GM12892 (cell line): ENCODE data around the gene FOXM1.

Source experiments
- POLR2A ChIP-seq: IDR thresholded peaks from 2 replicates; pipeline ENCODE4 v1.6.1; 2011; ENCODE audit warnings: low read depth, low read length, control low read depth
- POLR2AphosphoS5 ChIP-seq: IDR thresholded peaks from 2 replicates; pipeline ENCODE4 v1.6.1; 2011; ENCODE audit warnings: low read depth, low read length, control low read depth

DNA sequence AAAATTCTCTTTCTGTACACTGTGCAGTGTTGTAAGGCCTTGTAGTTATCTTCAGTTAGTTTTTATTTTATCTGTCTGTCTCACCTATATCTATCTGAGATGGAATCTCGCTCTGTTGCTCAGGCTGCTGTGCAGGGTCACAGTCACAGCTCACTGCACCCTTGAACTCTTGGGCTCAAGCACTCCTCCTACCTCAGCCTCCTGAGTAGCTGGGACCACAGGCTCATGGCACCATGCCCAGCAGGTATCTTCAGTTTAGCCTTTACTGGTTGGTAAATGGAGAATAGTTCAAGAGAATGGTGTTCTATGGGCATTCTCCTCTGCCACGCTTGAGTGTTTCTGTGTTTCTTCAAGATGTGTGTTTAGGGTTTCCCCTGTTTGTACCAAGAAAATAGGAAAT, 27.3 kb upstream of the FOXM1 start:
- TF ChIP-seq POLR2AphosphoS5 = no peak
- TF ChIP-seq POLR2A = no peak
